SU-DHL-6 (cell line): ENCODE measurements around the gene NFIA.

Experiments
- EZH2phosphoT487 ChIP-seq: fragments of 200-600 bp; sonication (generic), shearing (Covaris generic); conservative IDR thresholded peaks from 2 replicates; pipeline ENCODE4 v1.6.1; 2018; ENCODE audit warnings: mild to moderate bottlenecking, antibody characterized with exemption, low read length, moderate library complexity, mixed read lengths
- TF ChIP-seq, protein P1 (sequence below): fragments of 200-600 bp; sonication (generic); IDR thresholded peaks from one replicate; pipeline ENCODE4 v1.5.1; 2017; ENCODE audit warnings: antibody characterized with exemption, mild to moderate bottlenecking, low read length, moderate library complexity; ENCODE audit not compliant: insufficient read depth, poor library complexity, severe bottlenecking

DNA sequence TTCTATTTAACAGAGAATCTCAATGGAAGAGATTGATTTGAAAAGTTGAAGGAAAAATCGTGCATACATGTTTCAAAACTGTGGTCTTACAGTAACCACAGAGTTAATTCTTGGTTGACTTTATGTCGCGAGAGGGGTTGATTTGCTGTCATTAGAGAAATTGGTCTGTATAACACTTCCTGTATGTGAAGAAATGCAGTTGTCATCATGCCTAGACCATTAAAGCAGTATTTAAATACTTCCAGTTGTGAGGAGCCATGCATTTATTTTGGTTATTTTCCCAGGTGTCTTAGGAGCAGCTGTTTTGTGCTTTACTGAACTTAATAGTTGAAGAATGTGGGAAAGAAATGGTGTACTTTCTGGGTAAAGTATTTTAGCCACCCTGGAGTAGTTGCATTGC is 76.2 kb downstream of the NFIA start:
- TF ChIP-seq, protein P1, sequence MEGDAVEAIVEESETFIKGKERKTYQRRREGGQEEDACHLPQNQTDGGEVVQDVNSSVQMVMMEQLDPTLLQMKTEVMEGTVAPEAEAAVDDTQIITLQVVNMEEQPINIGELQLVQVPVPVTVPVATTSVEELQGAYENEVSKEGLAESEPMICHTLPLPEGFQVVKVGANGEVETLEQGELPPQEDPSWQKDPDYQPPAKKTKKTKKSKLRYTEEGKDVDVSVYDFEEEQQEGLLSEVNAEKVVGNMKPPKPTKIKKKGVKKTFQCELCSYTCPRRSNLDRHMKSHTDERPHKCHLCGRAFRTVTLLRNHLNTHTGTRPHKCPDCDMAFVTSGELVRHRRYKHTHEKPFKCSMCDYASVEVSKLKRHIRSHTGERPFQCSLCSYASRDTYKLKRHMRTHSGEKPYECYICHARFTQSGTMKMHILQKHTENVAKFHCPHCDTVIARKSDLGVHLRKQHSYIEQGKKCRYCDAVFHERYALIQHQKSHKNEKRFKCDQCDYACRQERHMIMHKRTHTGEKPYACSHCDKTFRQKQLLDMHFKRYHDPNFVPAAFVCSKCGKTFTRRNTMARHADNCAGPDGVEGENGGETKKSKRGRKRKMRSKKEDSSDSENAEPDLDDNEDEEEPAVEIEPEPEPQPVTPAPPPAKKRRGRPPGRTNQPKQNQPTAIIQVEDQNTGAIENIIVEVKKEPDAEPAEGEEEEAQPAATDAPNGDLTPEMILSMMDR, result no peak
- no peak for TF ChIP-seq EZH2phosphoT487
